Measurements from ENCODE around the gene AKAP8L. TPM values are rescaled to one million over a fixed set of nuclear protein-coding genes. Genes with fewer than 3 reads are reported as not detected.
A peak's percentile ranks its signal among the peaks of the same experiment; 100 is the strongest.

The AKAP8L gene
- total and polyA plus RNA-seq, 9 of the 15 experiments (the other 6 are each of a cell fraction or from before 2014, with no cell fraction given): 2.4 to 116 (median 70.7) TPM

GRCh38 chr19:15448778-15449619 is 30.2 kb upstream of the AKAP8L start:
- ATAC-seq (no peak), DNase-seq (ENCODE audit: extremely low read depth in 1 of 4, low spot score in 3 of 4) (peak in 3 of 4 experiments; percentile 26 to 56 (median 53)), FAIRE-seq (peak; percentile 29)
- H3K4me3 ChIP-seq: peak overlapping the region; percentile 41
- H3K4me2 ChIP-seq (ENCODE audit: insufficient read depth, low read length): peak overlapping the region; percentile 46; the same call in 1 of the 2 replicates
- no peak overlapping the region for H3K27ac ChIP-seq (ENCODE audit: extremely low read depth, low read depth, low read length)
- WGBS (ENCODE audit: insufficient coverage, low coverage, missing lambda C conversion rate): 3% methylated on average over 18 of the region's 43 CpGs
- H3K9ac ChIP-seq (ENCODE audit: insufficient read depth in 1 of 2, low read depth in 2 of 2, low read length in 2 of 2): peak overlapping the region in 1 of 2 experiments; percentile 75; a peak in 3 of 4 replicates
- H3K9me1 ChIP-seq (ENCODE audit: control insufficient read depth, insufficient read depth, low read length): no peaks in the 10 kb centered on the region
- H3K27me3 ChIP-seq (ENCODE audit: control insufficient read depth in 2 of 2, insufficient read depth in 2 of 2, low read length in 2 of 2): peaks cover 5 to 37% of the 10 kb centered on the region in 2 experiments; a peak in 2 of 5 replicates
- intact Hi-C loops (cut with micrococcal nuclease) (no loop called here), in situ Hi-C loops (cut with MboI) (no loop called here)
- no peaks in the 10 kb centered on the region for H3K36me3 ChIP-seq (ENCODE audit: control insufficient read depth, insufficient read depth, low read length)
- peaks cover 29 to 45% of the 10 kb centered on the region in 2 experiments for H3K4me1 ChIP-seq (replicated peaks in 1 of 2; ENCODE audit: control insufficient read depth in 2 of 2, insufficient read depth in 2 of 2, low read length in 2 of 2)
- no peaks in the 10 kb centered on the region for H3K9me3 ChIP-seq (replicated peaks; ENCODE audit: control insufficient read depth, insufficient read depth, low read depth, low read length)
- POLR2A ChIA-PET: no interaction called here
- H2AFZ ChIP-seq (ENCODE audit: low read depth, low read length): peak overlapping the region; percentile 55
- no TSS peak for BruUV-seq (replicated peaks)
- no peaks in the 10 kb centered on the region for H3K79me2 ChIP-seq (ENCODE audit: control insufficient read depth, insufficient read depth, low read length)
- peaks cover 2% of the 10 kb centered on the region; the same call in 1 of the 2 replicates for H4K20me1 ChIP-seq (replicated peaks; ENCODE audit: control insufficient read depth, insufficient read depth, low read length)
- CTCF ChIA-PET (ENCODE audit: low intra/inter-chr PET ratio): no interaction called here
- no peak for TF ChIP-seq ZNF197 (CRISPR knock-in tag; IDR thresholded peaks at IDR 0.05; ENCODE audit: low read depth)
- no peak for TF ChIP-seq SUPT5H (IDR thresholded peaks at IDR 0.05)
- peak; percentile 36; the same call in 1 of the 2 replicates for TF ChIP-seq ZBTB2 (IDR thresholded peaks at IDR 0.05)
- TF ChIP-seq HMGN3 (IDR thresholded peaks at IDR 0.05; ENCODE audit: borderline replicate concordance, extremely low read depth, insufficient read length, low read depth, low read length): peak; percentile 44
- peak; percentile 51; the same call in 1 of the 2 replicates for TF ChIP-seq MTA1 (IDR thresholded peaks at IDR 0.05; ENCODE audit: borderline replicate concordance)
- TF ChIP-seq GTF3C2 (IDR thresholded peaks at IDR 0.05; ENCODE audit: borderline replicate concordance, extremely low read depth, insufficient read length): no peak
- TF ChIP-seq THRA (IDR thresholded peaks at IDR 0.05): 0 out of 2 replicates have a peak, but pooled peaks have one; percentile 49
- peak; percentile 9 for TF ChIP-seq BCOR (IDR thresholded peaks at IDR 0.05)
- no peak for TF ChIP-seq RBM34 (IDR thresholded peaks at IDR 0.05; ENCODE audit: borderline replicate concordance, insufficient read depth, low read length)
- no peak for TF ChIP-seq ARID1B (IDR thresholded peaks at IDR 0.05)
- TF ChIP-seq ZBTB33 (CRISPR knock-in tag; IDR thresholded peaks at IDR 0.05): no peak
- peak; percentile 88 for TF ChIP-seq ZBTB7A (IDR thresholded peaks at IDR 0.05; ENCODE audit: borderline replicate concordance, control insufficient read depth, low read depth, low read length)
